SIG-M5 (cell line): ENCODE results near the gene LNPK.
"Not testable (repeated sequence)": the region's sequence is repeated elsewhere in the genome, so short reads cannot be mapped to it uniquely, and the experiment has no call there.

ENCODE experiments used
- DNase-seq: peaks from one replicate; lab custom pipeline; 2025; lab: John Stamatoyannopoulos, UW

The LNPK gene

GRCh38 chr2:175973373-175973772, 28.7 kb downstream of the LNPK start:
- no peak for DNase-seq

- no peak for DNase-seq
Observed at GRCh38 chr2:175966839-175967238, 35.2 kb downstream of the LNPK start.

GRCh38 chr2:175965773-175966172, 36.3 kb downstream of the LNPK start:
- DNase-seq = no peak

GRCh38 chr2:175964195-175964594, 37.9 kb downstream of the LNPK start:
- DNase-seq = no peak

- DNase-seq = not testable (repeated sequence)
Observed at GRCh38 chr2:175963171-175963570, 38.9 kb downstream of the LNPK start.

GRCh38 chr2:175957845-175958244, 44.2 kb downstream of the LNPK start:
- DNase-seq = no peak

GRCh38 chr2:175955136-175955535, 46.9 kb downstream of the LNPK start:
- DNase-seq = no peak

GRCh38 chr2:175950512-175950911, 51.6 kb downstream of the LNPK start:
- no peak for DNase-seq

GRCh38 chr2:175948191-175948590, 53.9 kb downstream of the LNPK start:
- DNase-seq = no peak

- no peak for DNase-seq
Observed at GRCh38 chr2:175947073-175947472, 55.0 kb downstream of the LNPK start.

GRCh38 chr2:175941699-175942098, 60.4 kb downstream of the LNPK start:
- no peak for DNase-seq

- no peak for DNase-seq
Observed at GRCh38 chr2:175937216-175937615, 64.9 kb downstream of the LNPK start.

- DNase-seq = no peak
Observed at GRCh38 chr2:175935289-175936181, 66.5 kb downstream of the LNPK start.

GRCh38 chr2:175932675-175933074, 69.4 kb downstream of the LNPK start:
- no peak for DNase-seq

- no peak for DNase-seq
Observed at GRCh38 chr2:175931805-175932204, 70.3 kb downstream of the LNPK start.

- DNase-seq = no peak
Observed at GRCh38 chr2:175930504-175930903, 71.6 kb downstream of the LNPK start.

GRCh38 chr2:175929850-175930249, 72.2 kb downstream of the LNPK start:
- DNase-seq = no peak

GRCh38 chr2:175926272-175926671, 75.8 kb downstream of the LNPK start:
- DNase-seq = no peak

- DNase-seq = no peak
Observed at GRCh38 chr2:175922160-175922559, 79.9 kb downstream of the LNPK start.

GRCh38 chr2:175918935-175919334, 83.1 kb downstream of the LNPK start:
- DNase-seq = no peak

GRCh38 chr2:175914846-175915245, 87.2 kb downstream of the LNPK start:
- DNase-seq = no peak

GRCh38 chr2:175913849-175914743, 88.0 kb downstream of the LNPK start:
- DNase-seq = not testable (repeated sequence)

- not testable (repeated sequence) for DNase-seq
Observed at GRCh38 chr2:175913267-175913666, 88.8 kb downstream of the LNPK start.
